ENCODE measurements around the gene KCNQ4. TPM values are rescaled to one million over a fixed set of nuclear protein-coding genes. Genes with fewer than 3 reads are reported as not detected.

The KCNQ4 gene
- total and polyA plus RNA-seq, 2 of the 8 experiments (the other 6 are each of a cell fraction or from before 2014, with no cell fraction given): 2.2 to 3.9 TPM

GRCh38 chr1:40861224-40862003, 77.8 kb downstream of the KCNQ4 start (continued):
- TF ChIP-seq CHD7 (IDR thresholded peaks at IDR 0.05; ENCODE audit: insufficient replicate concordance, low read length) (no peak), NANOG (IDR thresholded peaks at IDR 0.05; ENCODE audit: insufficient read depth, low read depth, low read length, poor library complexity, severe bottlenecking) (no peak), E2F6 (IDR thresholded peaks at IDR 0.05) (peak; percentile 63; the same call in 1 of the 2 replicates), TBP (IDR thresholded peaks at IDR 0.05; ENCODE audit: low read depth, low read length) (0 out of 2 replicates have a peak, but pooled peaks have one; percentile 12), CREB1 (IDR thresholded peaks at IDR 0.05) (no peak), KDM1A (IDR thresholded peaks at IDR 0.05; ENCODE audit: borderline replicate concordance, low read length) (no peak), TAF1 (IDR thresholded peaks at IDR 0.05; ENCODE audit: low read depth, low read length) (peak; percentile 39; the same call in 1 of the 2 replicates), JUN (IDR thresholded peaks at IDR 0.05; ENCODE audit: low read depth, low read length) (no peak), BRCA1 (IDR thresholded peaks at IDR 0.05; ENCODE audit: low read depth, low read length) (no peak)
